ENCODE results near the gene KLHL21. TPM values are rescaled to one million over a fixed set of nuclear protein-coding genes. Genes with fewer than 3 reads are reported as not detected.

KLHL21 gene
- total RNA-seq, 1 experiment from 2014 or later = 36.3 TPM

- in situ Hi-C loops (cut with HindIII; ENCODE audit: low pct_unique_long_range_greater_than_20kb, low sequenced_read_pairs) = no loop called here
- DNase-seq (ENCODE audit: low read depth) = no peak
Observed at GRCh38 chr1:6627841-6628545, 25.3 kb upstream of the KLHL21 start.

- DNase-seq (ENCODE audit: low read depth) = no peak
- in situ Hi-C loops (cut with HindIII; ENCODE audit: low pct_unique_long_range_greater_than_20kb, low sequenced_read_pairs) = no loop called here
Observed at GRCh38 chr1:6627031-6627430, 24.4 kb upstream of the KLHL21 start.

GRCh38 chr1:6625584-6626149, 23.0 kb upstream of the KLHL21 start:
- in situ Hi-C loops (cut with HindIII; ENCODE audit: low pct_unique_long_range_greater_than_20kb, low sequenced_read_pairs) = no loop called here
- DNase-seq (ENCODE audit: low read depth) = peak; percentile 12

- in situ Hi-C loops (cut with HindIII; ENCODE audit: low pct_unique_long_range_greater_than_20kb, low sequenced_read_pairs) = no loop called here
Observed at GRCh38 chr1:6624710-6625583, 22.3 kb upstream of the KLHL21 start, which contains the start of gene THAP3. THAP3 (plus strand) TSS chr1:6624868; CDS start chr1:6625219, 351 bp downstream.

GRCh38 chr1:6623269-6623965, 20.7 kb upstream of the KLHL21 start:
- DNase-seq (ENCODE audit: low read depth) = no peak
- in situ Hi-C loops (cut with HindIII; ENCODE audit: low pct_unique_long_range_greater_than_20kb, low sequenced_read_pairs) = no loop called here

More at GRCh38 chr1:6624710-6625583, 22.3 kb upstream of the KLHL21 start, which contains the start of gene THAP3:
- DNase-seq (ENCODE audit: low read depth) = peak; percentile 81

GRCh38 chr1:6622396-6623152, 19.9 kb upstream of the KLHL21 start:
- DNase-seq (ENCODE audit: low read depth) = no peak
- in situ Hi-C loops (cut with HindIII; ENCODE audit: low pct_unique_long_range_greater_than_20kb, low sequenced_read_pairs) = no loop called here

- in situ Hi-C loops (cut with HindIII; ENCODE audit: low pct_unique_long_range_greater_than_20kb, low sequenced_read_pairs) = no loop called here
- no peak for DNase-seq (ENCODE audit: low read depth)
Observed at GRCh38 chr1:6621429-6622391, 19.0 kb upstream of the KLHL21 start.

- in situ Hi-C loops (cut with HindIII; ENCODE audit: low pct_unique_long_range_greater_than_20kb, low sequenced_read_pairs) = no loop called here
- no peak for DNase-seq (ENCODE audit: low read depth)
Observed at GRCh38 chr1:6619045-6619444, 16.4 kb upstream of the KLHL21 start.

GRCh38 chr1:6614929-6615785, 12.5 kb upstream of the KLHL21 start:
- in situ Hi-C loops (cut with HindIII; ENCODE audit: low pct_unique_long_range_greater_than_20kb, low sequenced_read_pairs) = no loop called here
- no peak for DNase-seq (ENCODE audit: low read depth)

GRCh38 chr1:6614019-6614928, 11.6 kb upstream of the KLHL21 start:
- in situ Hi-C loops (cut with HindIII; ENCODE audit: low pct_unique_long_range_greater_than_20kb, low sequenced_read_pairs) = no loop called here
- DNase-seq (ENCODE audit: low read depth) = no peak

GRCh38 chr1:6613361-6614018, 10.8 kb upstream of the KLHL21 start, which contains the start of gene PHF13:
PHF13 (plus strand) TSS chr1:6613731; CDS start chr1:6614067, 336 bp downstream.
- peak; percentile 96 for DNase-seq (ENCODE audit: low read depth)
- in situ Hi-C loops (cut with HindIII; ENCODE audit: low pct_unique_long_range_greater_than_20kb, low sequenced_read_pairs) = no loop called here

- DNase-seq (ENCODE audit: low read depth) = peak; percentile 55
- in situ Hi-C loops (cut with HindIII; ENCODE audit: low pct_unique_long_range_greater_than_20kb, low sequenced_read_pairs) = no loop called here
Observed at GRCh38 chr1:6612641-6613360, 10.1 kb upstream of the KLHL21 start.

GRCh38 chr1:6603915-6604558, 1.4 kb upstream of the KLHL21 start:
- in situ Hi-C loops (cut with HindIII; ENCODE audit: low pct_unique_long_range_greater_than_20kb, low sequenced_read_pairs) = no loop called here
- DNase-seq (ENCODE audit: low read depth) = no peak
